GM18498 (cell line): ENCODE measurements around the gene JAM2.
"Not testable (repeated sequence)": the region's sequence is repeated elsewhere in the genome, so short reads cannot be mapped to it uniquely, and the experiment has no call there.

ENCODE experiments used
- ATAC-seq: cut with Tn5 transposase; IDR thresholded peaks from one replicate; pipeline ENCODE4 v1.9.1; 2021; ENCODE audit warnings: mild to moderate bottlenecking, moderate library complexity; ENCODE audit not compliant: unreplicated experiment

The JAM2 gene

GRCh38 chr21:25638660-25639550, at the start of gene JAM2:
Gene JAM2, plus strand, starts transcription at chr21:25639258. Its CDS starts 564 bp downstream, at chr21:25639822.
- ATAC-seq, result peak; percentile 56

- no peak for ATAC-seq
Measured at GRCh38 chr21:25589887-25590286, 49.2 kb upstream of the JAM2 start.

GRCh38 chr21:25607151-25608043, 31.7 kb upstream of the JAM2 start, which contains the start of gene MRPL39:
Gene MRPL39, minus strand, starts transcription at chr21:25607481. Its CDS starts 6 bp downstream, at chr21:25607475.
- ATAC-seq, result peak; percentile 95

- peak; percentile 80 for ATAC-seq
Measured at GRCh38 chr21:25608044-25608737, 30.9 kb upstream of the JAM2 start.

- no peak for ATAC-seq
Measured at GRCh38 chr21:25614441-25614840, 24.6 kb upstream of the JAM2 start.

GRCh38 chr21:25615880-25616279, 23.2 kb upstream of the JAM2 start:
- ATAC-seq, result no peak

GRCh38 chr21:25619198-25619597, 19.9 kb upstream of the JAM2 start:
- no peak for ATAC-seq

GRCh38 chr21:25624511-25624910, 14.5 kb upstream of the JAM2 start:
- ATAC-seq, result no peak

- ATAC-seq, result no peak
Measured at GRCh38 chr21:25625036-25625435, 14.0 kb upstream of the JAM2 start.

GRCh38 chr21:25625776-25626555, 13.1 kb upstream of the JAM2 start:
- not testable (repeated sequence) for ATAC-seq

GRCh38 chr21:25626757-25627156, 12.3 kb upstream of the JAM2 start:
- no peak for ATAC-seq

- no peak for ATAC-seq
Measured at GRCh38 chr21:25632296-25632695, 6.8 kb upstream of the JAM2 start.

- ATAC-seq, result no peak
Measured at GRCh38 chr21:25635310-25635709, 3.7 kb upstream of the JAM2 start.

GRCh38 chr21:25636727-25637126, 2.3 kb upstream of the JAM2 start:
- ATAC-seq, result no peak

- ATAC-seq, result no peak
Measured at GRCh38 chr21:25637851-25638659, 1.0 kb upstream of the JAM2 start.

GRCh38 chr21:25639551-25640201, 618 bp downstream of the JAM2 start:
- peak; percentile 82 for ATAC-seq

- peak; percentile 33 for ATAC-seq
Measured at GRCh38 chr21:25640202-25640942, 1.3 kb downstream of the JAM2 start.

- no peak for ATAC-seq
Measured at GRCh38 chr21:25640943-25641292, 1.9 kb downstream of the JAM2 start.
